ENCODE data around the gene ENAH.
A peak's percentile ranks its signal among the peaks of the same experiment; 100 is the strongest.

ENAH gene

DNA sequence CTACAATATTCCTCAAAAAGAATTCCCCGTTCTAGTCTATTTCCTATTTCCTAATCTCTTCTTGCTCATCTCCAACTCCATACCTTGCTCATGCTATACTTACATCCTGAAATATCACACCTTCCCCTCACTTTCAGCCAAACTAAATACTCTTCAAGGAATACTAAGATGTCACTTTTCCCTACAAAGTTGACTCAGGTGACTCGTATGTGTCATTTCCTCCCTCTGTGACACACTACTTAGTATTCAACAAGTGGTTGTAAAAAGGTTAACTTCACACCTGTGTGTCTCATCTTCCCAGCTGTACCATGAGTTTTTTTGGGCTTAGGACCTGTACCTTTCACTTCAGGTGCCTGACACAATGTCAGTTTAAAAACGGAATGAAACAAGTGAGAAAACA lies 143.2 kb downstream of the ENAH start:
- TF ChIP-seq, protein P1, sequence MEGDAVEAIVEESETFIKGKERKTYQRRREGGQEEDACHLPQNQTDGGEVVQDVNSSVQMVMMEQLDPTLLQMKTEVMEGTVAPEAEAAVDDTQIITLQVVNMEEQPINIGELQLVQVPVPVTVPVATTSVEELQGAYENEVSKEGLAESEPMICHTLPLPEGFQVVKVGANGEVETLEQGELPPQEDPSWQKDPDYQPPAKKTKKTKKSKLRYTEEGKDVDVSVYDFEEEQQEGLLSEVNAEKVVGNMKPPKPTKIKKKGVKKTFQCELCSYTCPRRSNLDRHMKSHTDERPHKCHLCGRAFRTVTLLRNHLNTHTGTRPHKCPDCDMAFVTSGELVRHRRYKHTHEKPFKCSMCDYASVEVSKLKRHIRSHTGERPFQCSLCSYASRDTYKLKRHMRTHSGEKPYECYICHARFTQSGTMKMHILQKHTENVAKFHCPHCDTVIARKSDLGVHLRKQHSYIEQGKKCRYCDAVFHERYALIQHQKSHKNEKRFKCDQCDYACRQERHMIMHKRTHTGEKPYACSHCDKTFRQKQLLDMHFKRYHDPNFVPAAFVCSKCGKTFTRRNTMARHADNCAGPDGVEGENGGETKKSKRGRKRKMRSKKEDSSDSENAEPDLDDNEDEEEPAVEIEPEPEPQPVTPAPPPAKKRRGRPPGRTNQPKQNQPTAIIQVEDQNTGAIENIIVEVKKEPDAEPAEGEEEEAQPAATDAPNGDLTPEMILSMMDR (conservative IDR thresholded peaks at IDR 0.05; ENCODE audit: control insufficient read depth, insufficient read depth, low read depth, low read length): no peak
- no peak overlapping the region for H3K4me3 ChIP-seq (ENCODE audit: control insufficient read depth, low read depth, low read length)
- DNase-seq (ENCODE audit: low read depth): peak; percentile 27

DNA sequence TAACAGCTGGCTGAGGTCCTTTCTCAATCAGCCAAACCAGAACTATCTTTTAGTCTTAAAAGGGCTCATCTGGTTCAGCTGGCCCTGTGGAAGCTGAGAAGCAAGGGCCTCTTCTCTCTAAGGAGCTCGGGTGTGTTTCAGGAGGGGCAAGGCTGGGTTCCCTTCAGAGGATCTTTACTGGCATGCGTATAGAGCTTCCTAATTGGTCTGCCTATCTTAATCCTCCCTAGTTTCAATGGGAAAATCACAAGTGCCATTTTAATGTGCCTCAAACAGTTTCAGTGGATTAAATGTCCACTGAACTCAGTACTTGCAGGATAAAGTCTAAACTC lies 143.6 kb downstream of the ENAH start:
- TF ChIP-seq, protein P1 (conservative IDR thresholded peaks at IDR 0.05; ENCODE audit: control insufficient read depth, insufficient read depth, low read depth, low read length): no peak
- no peak overlapping the region for H3K4me3 ChIP-seq (ENCODE audit: control insufficient read depth, low read depth, low read length)
- no peak for DNase-seq (ENCODE audit: low read depth)

DNA sequence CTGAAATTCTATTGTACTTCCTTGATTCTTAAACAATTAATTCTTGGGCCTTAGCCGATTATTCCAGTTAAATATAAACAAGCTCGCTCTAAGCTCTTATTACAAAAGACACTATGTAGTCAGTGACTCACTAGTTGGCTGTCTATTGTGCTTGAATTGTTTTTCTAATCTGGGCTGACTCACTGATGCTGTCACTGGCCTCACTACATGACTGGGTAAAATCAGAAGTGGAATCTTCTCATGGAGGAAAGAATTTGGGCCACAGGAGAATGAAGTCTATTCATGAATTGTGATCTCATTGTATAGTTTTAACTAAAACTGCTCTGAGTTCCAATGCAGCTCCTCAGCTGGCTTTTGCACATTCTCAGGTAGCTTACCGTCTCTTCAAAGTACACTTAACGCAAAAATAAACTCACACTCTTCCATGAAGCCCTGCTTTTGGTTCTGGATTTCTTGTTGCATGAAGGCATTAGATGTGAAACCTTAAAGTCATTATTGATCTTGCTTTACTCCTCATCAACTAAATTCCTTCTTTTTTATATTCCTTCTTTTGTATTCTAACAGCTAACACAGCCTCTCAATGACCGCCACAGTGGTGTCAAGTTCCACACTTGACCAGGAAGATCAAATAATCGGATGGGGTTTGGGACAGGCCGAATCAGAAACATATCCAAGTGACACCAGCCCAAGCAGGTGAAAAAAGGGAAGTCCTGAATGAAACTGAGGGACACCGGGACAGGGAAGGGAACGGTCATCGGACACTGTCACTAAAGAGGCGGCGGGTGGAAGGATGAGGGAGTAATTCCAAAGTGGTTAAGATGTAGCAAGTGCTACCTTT lies 144.2 kb downstream of the ENAH start:
- H3K4me3 ChIP-seq (ENCODE audit: control insufficient read depth, low read depth, low read length): no peak overlapping the region
- TF ChIP-seq, protein P1 (conservative IDR thresholded peaks at IDR 0.05; ENCODE audit: control insufficient read depth, insufficient read depth, low read depth, low read length): no peak
- peak; percentile 99 for DNase-seq (ENCODE audit: low read depth)

DNA sequence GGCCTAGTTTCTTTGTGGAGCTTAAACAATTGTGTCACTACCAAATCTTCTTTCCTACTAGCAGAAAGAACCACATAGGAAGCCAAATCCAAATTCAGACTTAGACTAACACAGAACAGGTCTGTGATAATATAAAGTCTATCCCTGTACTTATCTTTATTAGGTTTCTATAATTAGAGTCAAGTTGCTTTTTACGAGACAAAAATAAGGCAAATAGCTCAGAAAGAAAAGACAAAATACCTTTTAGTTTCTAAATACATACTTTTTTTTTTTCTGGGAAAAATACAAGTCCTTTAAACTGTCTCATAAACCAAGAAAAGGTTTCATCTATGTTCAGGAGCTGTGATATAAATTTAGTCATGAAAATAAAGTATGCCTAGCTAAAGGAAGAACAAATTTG lies 146.2 kb downstream of the ENAH start:
- DNase-seq (ENCODE audit: low read depth): no peak
- TF ChIP-seq, protein P1 (conservative IDR thresholded peaks at IDR 0.05; ENCODE audit: control insufficient read depth, insufficient read depth, low read depth, low read length): no peak
- H3K4me3 ChIP-seq (ENCODE audit: control insufficient read depth, low read depth, low read length): no peak overlapping the region

DNA sequence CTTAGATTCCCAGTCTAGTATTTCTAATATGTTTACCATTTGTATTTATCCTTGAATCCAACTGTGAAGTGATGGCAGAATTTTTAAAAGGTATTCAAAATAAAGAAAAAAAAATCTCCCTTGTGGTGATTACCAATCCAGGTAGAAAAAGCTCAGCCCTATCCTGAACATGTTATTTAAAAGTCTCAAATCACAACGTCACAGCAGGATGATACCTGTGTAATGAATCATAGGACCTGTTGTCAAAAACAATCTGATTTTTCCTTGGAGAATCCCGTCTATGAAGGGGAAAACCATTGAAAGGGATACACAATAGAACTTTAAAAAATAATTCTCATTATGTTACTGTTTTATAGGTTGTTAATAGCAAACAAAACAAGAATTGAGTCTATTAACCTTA lies 148.1 kb downstream of the ENAH start:
- no peak for DNase-seq (ENCODE audit: low read depth)
- no peak overlapping the region for H3K4me3 ChIP-seq (ENCODE audit: control insufficient read depth, low read depth, low read length)
- TF ChIP-seq, protein P1 (conservative IDR thresholded peaks at IDR 0.05; ENCODE audit: control insufficient read depth, insufficient read depth, low read depth, low read length): no peak

DNA sequence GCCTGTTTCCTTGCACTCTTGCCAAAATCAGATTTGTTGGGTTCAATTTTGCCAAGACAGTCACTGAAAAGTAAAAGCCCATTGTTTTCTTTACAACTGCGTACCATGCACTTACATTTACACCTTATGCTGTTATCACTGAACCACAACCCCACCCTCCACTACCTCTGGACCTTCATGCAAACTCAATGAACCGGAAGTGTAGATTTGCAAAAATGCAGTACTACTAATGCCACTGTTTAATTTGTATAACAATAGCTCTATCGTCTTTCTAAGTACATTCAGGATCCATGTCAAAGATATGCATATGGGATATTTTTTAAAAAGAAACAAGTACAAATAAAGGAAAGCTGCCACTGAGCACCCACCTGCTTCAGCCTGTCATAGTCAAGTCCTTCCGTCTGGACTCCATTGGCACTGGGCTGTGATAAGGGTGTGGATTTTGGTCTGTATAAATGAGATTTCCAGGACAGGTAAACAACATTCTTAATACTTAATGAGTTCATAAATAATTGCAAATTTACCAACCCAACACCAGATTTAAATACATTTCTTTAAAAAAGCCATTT lies 152.2 kb downstream of the ENAH start:
- TF ChIP-seq, protein P1 (conservative IDR thresholded peaks at IDR 0.05; ENCODE audit: control insufficient read depth, insufficient read depth, low read depth, low read length): no peak
- H3K4me3 ChIP-seq (ENCODE audit: control insufficient read depth, low read depth, low read length): no peak overlapping the region
- no peak for DNase-seq (ENCODE audit: low read depth)
